Measurements from ENCODE around the gene BAX. TPM values are rescaled to one million over a fixed set of nuclear protein-coding genes. Genes with fewer than 3 reads are reported as not detected.

BAX gene
- total and polyA plus RNA-seq, 2 of the 13 experiments (the other 11 are each of a cell fraction or from before 2014, with no cell fraction given): 139 to 176 TPM

- no peak for TF ChIP-seq ZNF333 (CRISPR knock-in tag; IDR thresholded peaks at IDR 0.05; ENCODE audit: borderline replicate concordance)
- no peak; the same call in 1 of the 2 replicates for TF ChIP-seq ZNF747 (CRISPR knock-in tag; IDR thresholded peaks at IDR 0.05; ENCODE audit: borderline replicate concordance)
- no peak for TF ChIP-seq ZNF782 (CRISPR knock-in tag; IDR thresholded peaks at IDR 0.05; ENCODE audit: borderline replicate concordance)
- TF ChIP-seq ZNF569 (CRISPR knock-in tag; IDR thresholded peaks at IDR 0.05; ENCODE audit: borderline replicate concordance): no peak
- TF ChIP-seq ZNF777 (CRISPR knock-in tag; IDR thresholded peaks at IDR 0.05): peak; percentile 40; the same call in 1 of the 2 replicates
- TF ChIP-seq MEF2D (CRISPR knock-in tag; IDR thresholded peaks at IDR 0.05): no peak
- TF ChIP-seq SYNCRIP (IDR thresholded peaks at IDR 0.05; ENCODE audit: insufficient read depth, low read depth, low read length): no peak
- no peak for TF ChIP-seq HDAC1 (CRISPR knock-in tag; IDR thresholded peaks at IDR 0.05)
- no peak for TF ChIP-seq ZNF609 (CRISPR knock-in tag; IDR thresholded peaks at IDR 0.05; ENCODE audit: borderline replicate concordance)
- peak; percentile 55; the same call in 1 of the 2 replicates for TF ChIP-seq YEATS4 (CRISPR knock-in tag; IDR thresholded peaks at IDR 0.05; ENCODE audit: borderline replicate concordance)
- no peak for TF ChIP-seq HNRNPUL1 (IDR thresholded peaks at IDR 0.05; ENCODE audit: low read depth, low read length)
- TF ChIP-seq ZNF343 (CRISPR knock-in tag; IDR thresholded peaks at IDR 0.05): no peak
- no peak for TF ChIP-seq ONECUT2 (CRISPR knock-in tag; IDR thresholded peaks at IDR 0.05)
- no peak for TF ChIP-seq GZF1 (CRISPR knock-in tag; IDR thresholded peaks at IDR 0.05)
- peak; percentile 75; the same call in 1 of the 2 replicates for TF ChIP-seq SALL2 (CRISPR knock-in tag; IDR thresholded peaks at IDR 0.05)
- TF ChIP-seq GPBP1L1 (CRISPR knock-in tag; IDR thresholded peaks at IDR 0.05): no peak
- TF ChIP-seq NCOA5 (CRISPR knock-in tag; IDR thresholded peaks at IDR 0.05): peak; percentile 80; the same call in 1 of the 2 replicates
- peak; percentile 14; the same call in 1 of the 2 replicates for TF ChIP-seq IRX3 (CRISPR knock-in tag; IDR thresholded peaks at IDR 0.05; ENCODE audit: borderline replicate concordance, low read depth)
- no peak for TF ChIP-seq SP2 (CRISPR knock-in tag; IDR thresholded peaks at IDR 0.05)
- peak; percentile 20; the same call in 1 of the 2 replicates for TF ChIP-seq JDP2 (CRISPR knock-in tag; IDR thresholded peaks at IDR 0.05; ENCODE audit: borderline replicate concordance)
- TF ChIP-seq NFIB (CRISPR knock-in tag; IDR thresholded peaks at IDR 0.05; ENCODE audit: borderline replicate concordance): no peak
- no peak for TF ChIP-seq CHCHD3 (CRISPR knock-in tag; IDR thresholded peaks at IDR 0.05)
- no peak for TF ChIP-seq IKZF1 (IDR thresholded peaks at IDR 0.05)
- no peak; the same call in 1 of the 2 replicates for TF ChIP-seq ZNF562 (CRISPR knock-in tag; IDR thresholded peaks at IDR 0.05; ENCODE audit: borderline replicate concordance)
- no peak for TF ChIP-seq ZNF232 (CRISPR knock-in tag; IDR thresholded peaks at IDR 0.05; ENCODE audit: borderline replicate concordance)
Measured at GRCh38 chr19:48967346-48968178, 12.9 kb downstream of the BAX start (continued).
